H7 (cell line): ENCODE results near the gene RAD51D. TPM values are rescaled to one million over a fixed set of nuclear protein-coding genes. Genes with fewer than 3 reads are reported as not detected.
A peak's percentile ranks its signal among the peaks of the same experiment; 100 is the strongest.

ENCODE experiments used
- DNase-seq: peaks from one replicate; pipeline ENCODE4 v3.0.0; 2012
- H3K27me3 ChIP-seq: 2 replicates; pipeline ENCODE4 v1.6.0; 2011; ENCODE audit warnings: mild to moderate bottlenecking, low read length; ENCODE audit not compliant: control insufficient read depth, insufficient read depth
- H3K36me3 ChIP-seq: replicated peaks from 2 replicates; pipeline ENCODE4 v1.5.1; 2011; ENCODE audit warnings: low read length; ENCODE audit not compliant: control insufficient read depth, insufficient read depth
- H3K4me3 ChIP-seq: 2 replicates; pipeline ENCODE4 v1.5.1; 2011; ENCODE audit warnings: low read depth, mild to moderate bottlenecking, control low read depth, low read length, moderate library complexity; ENCODE audit not compliant: insufficient read depth
- total RNA-seq: library from RNA; depleted of rRNA; stranded (reverse); fragments of >200 nt; shearing (Covaris generic); gene quantifications from 2 replicates; pipeline ENCODE4 v1.2.3, GENCODE V29; 2014

Gene RAD51D
- total RNA-seq, 1 experiment from 2014 or later, result 8.0 TPM

- H3K36me3 ChIP-seq, result no peaks in the 10 kb centered on the region
- peak; percentile 57 for DNase-seq
Observed at GRCh38 chr17:35089586-35090296, 29.9 kb downstream of the RAD51D start.

GRCh38 chr17:35088881-35089585 is 30.6 kb downstream of the RAD51D start:
- DNase-seq, result peak; percentile 96
- peak overlapping the region; percentile 75 for H3K4me3 ChIP-seq
- H3K27me3 ChIP-seq, result no peaks in the 10 kb centered on the region
- H3K36me3 ChIP-seq, result no peaks in the 10 kb centered on the region

More at GRCh38 chr17:35089586-35090296, 29.9 kb downstream of the RAD51D start:
- Histone ChIP-seq H3K27me3 (no peaks in the 10 kb centered on the region), H3K4me3 (peak overlapping the region; percentile 40)

- no peak for DNase-seq
- Histone ChIP-seq H3K36me3 (no peaks in the 10 kb centered on the region), H3K4me3 (peak overlapping the region; percentile 75)
Observed at GRCh38 chr17:35088356-35088880, 31.2 kb downstream of the RAD51D start.

GRCh38 chr17:35087731-35088355 is 31.8 kb downstream of the RAD51D start:
- no peaks in the 10 kb centered on the region for H3K27me3 ChIP-seq
- no peak for DNase-seq
- peak overlapping the region; percentile 75 for H3K4me3 ChIP-seq
- no peaks in the 10 kb centered on the region for H3K36me3 ChIP-seq

More at GRCh38 chr17:35088356-35088880, 31.2 kb downstream of the RAD51D start:
- no peaks in the 10 kb centered on the region for H3K27me3 ChIP-seq

GRCh38 chr17:35086931-35087573 is 32.6 kb downstream of the RAD51D start:
- no peak for DNase-seq
- Histone ChIP-seq H3K36me3 (no peaks in the 10 kb centered on the region), H3K4me3 (no peak overlapping the region), H3K27me3 (no peaks in the 10 kb centered on the region)

GRCh38 chr17:35086164-35086563 is 33.5 kb downstream of the RAD51D start:
- Histone ChIP-seq H3K36me3 (no peaks in the 10 kb centered on the region), H3K27me3 (no peaks in the 10 kb centered on the region), H3K4me3 (no peak overlapping the region)
- no peak for DNase-seq

GRCh38 chr17:35084987-35085386 is 34.7 kb downstream of the RAD51D start:
- Histone ChIP-seq H3K4me3 (no peak overlapping the region), H3K27me3 (no peaks in the 10 kb centered on the region), H3K36me3 (no peaks in the 10 kb centered on the region)
- DNase-seq, result no peak

GRCh38 chr17:35083071-35083470 is 36.6 kb downstream of the RAD51D start:
- no peak for DNase-seq
- no peaks in the 10 kb centered on the region for H3K27me3 ChIP-seq

GRCh38 chr17:35082073-35082657 is 37.5 kb downstream of the RAD51D start:
- no peak overlapping the region for H3K4me3 ChIP-seq
- DNase-seq, result no peak
- H3K27me3 ChIP-seq, result no peaks in the 10 kb centered on the region
- H3K36me3 ChIP-seq, result no peaks in the 10 kb centered on the region

More at GRCh38 chr17:35083071-35083470, 36.6 kb downstream of the RAD51D start:
- Histone ChIP-seq H3K4me3 (no peak overlapping the region), H3K36me3 (no peaks in the 10 kb centered on the region)

GRCh38 chr17:35081638-35082037 is 38.0 kb downstream of the RAD51D start:
- H3K36me3 ChIP-seq, result no peaks in the 10 kb centered on the region
- H3K27me3 ChIP-seq, result no peaks in the 10 kb centered on the region
- no peak for DNase-seq
- H3K4me3 ChIP-seq, result no peak overlapping the region

GRCh38 chr17:35080536-35080935 is 39.1 kb downstream of the RAD51D start:
- Histone ChIP-seq H3K4me3 (no peak overlapping the region), H3K36me3 (no peaks in the 10 kb centered on the region), H3K27me3 (no peaks in the 10 kb centered on the region)
- no peak for DNase-seq

- no peaks in the 10 kb centered on the region for H3K27me3 ChIP-seq
- no peak for DNase-seq
- H3K4me3 ChIP-seq, result no peak overlapping the region
- H3K36me3 ChIP-seq, result no peaks in the 10 kb centered on the region
Observed at GRCh38 chr17:35079547-35080423, 39.9 kb downstream of the RAD51D start.

GRCh38 chr17:35076874-35077273 is 42.8 kb downstream of the RAD51D start:
- no peaks in the 10 kb centered on the region for H3K27me3 ChIP-seq
- H3K36me3 ChIP-seq, result no peaks in the 10 kb centered on the region
- no peak overlapping the region for H3K4me3 ChIP-seq
- DNase-seq, result no peak
